HG02884 (cell line): ENCODE results near the gene FOLH1.
"Not testable (repeated sequence)": the region's sequence is repeated elsewhere in the genome, so short reads cannot be mapped to it uniquely, and the experiment has no call there.

ENCODE experiments used
- ATAC-seq: cut with Tn5 transposase; IDR thresholded peaks from one replicate; pipeline ENCODE4 v1.9.1; 2021; ENCODE audit warnings: mild to moderate bottlenecking, moderate library complexity; ENCODE audit not compliant: unreplicated experiment

The FOLH1 gene

GRCh38 chr11:49184756-49185155, 23.6 kb downstream of the FOLH1 start:
- ATAC-seq, result not testable (repeated sequence)

- not testable (repeated sequence) for ATAC-seq
These were observed 30.5 kb downstream of the FOLH1 start for GRCh38 chr11:49177936-49178335.

GRCh38 chr11:49175378-49175777, 33.0 kb downstream of the FOLH1 start:
- ATAC-seq, result not testable (repeated sequence)

GRCh38 chr11:49174691-49175366, 33.6 kb downstream of the FOLH1 start:
- ATAC-seq, result not testable (repeated sequence)

GRCh38 chr11:49171613-49172012, 36.8 kb downstream of the FOLH1 start:
- ATAC-seq, result not testable (repeated sequence)

GRCh38 chr11:49169579-49169978, 38.8 kb downstream of the FOLH1 start:
- ATAC-seq, result not testable (repeated sequence)

- ATAC-seq, result not testable (repeated sequence)
These were observed 39.4 kb downstream of the FOLH1 start for GRCh38 chr11:49168992-49169391.

GRCh38 chr11:49151211-49151610, 57.2 kb downstream of the FOLH1 start:
- ATAC-seq, result no peak

GRCh38 chr11:49102356-49102755, 106.0 kb downstream of the FOLH1 start:
- not testable (repeated sequence) for ATAC-seq
